Stimulated activated naive CD8-positive, alpha-beta T cell treated with anti-CD3 and anti-CD28 coated beads, Interleukin-15, Interleukin-2, amounts not matched to agents 100 ng/mL and 50 ng/mL, for 24 hours (primary cell): ENCODE measurements around the gene SLC25A17.
"Not testable (repeated sequence)": the region's sequence is repeated elsewhere in the genome, so short reads cannot be mapped to it uniquely, and the experiment has no call there.

ENCODE experiments used
- H3K27ac Mint-ChIP-seq: one replicate; pipeline ENCODE4 v1.8.0; 2021; ENCODE audit warnings: mild to moderate bottlenecking, mixed read lengths
- H3K27me3 Mint-ChIP-seq: one replicate; pipeline ENCODE4 v1.8.0; 2021; ENCODE audit warnings: mixed read lengths
- H3K36me3 Mint-ChIP-seq: one replicate; pipeline ENCODE4 v1.8.0; 2021; ENCODE audit warnings: low read depth, mixed read lengths
- H3K4me1 Mint-ChIP-seq: one replicate; pipeline ENCODE4 v1.8.0; 2021; ENCODE audit warnings: low read depth, mixed read lengths
- H3K4me3 Mint-ChIP-seq: one replicate; pipeline ENCODE4 v1.8.0; 2021; ENCODE audit warnings: mild to moderate bottlenecking, mixed read lengths
- H3K9me3 Mint-ChIP-seq: one replicate; pipeline ENCODE4 v1.8.0; 2021; ENCODE audit warnings: mixed read lengths

The SLC25A17 gene

DNA sequence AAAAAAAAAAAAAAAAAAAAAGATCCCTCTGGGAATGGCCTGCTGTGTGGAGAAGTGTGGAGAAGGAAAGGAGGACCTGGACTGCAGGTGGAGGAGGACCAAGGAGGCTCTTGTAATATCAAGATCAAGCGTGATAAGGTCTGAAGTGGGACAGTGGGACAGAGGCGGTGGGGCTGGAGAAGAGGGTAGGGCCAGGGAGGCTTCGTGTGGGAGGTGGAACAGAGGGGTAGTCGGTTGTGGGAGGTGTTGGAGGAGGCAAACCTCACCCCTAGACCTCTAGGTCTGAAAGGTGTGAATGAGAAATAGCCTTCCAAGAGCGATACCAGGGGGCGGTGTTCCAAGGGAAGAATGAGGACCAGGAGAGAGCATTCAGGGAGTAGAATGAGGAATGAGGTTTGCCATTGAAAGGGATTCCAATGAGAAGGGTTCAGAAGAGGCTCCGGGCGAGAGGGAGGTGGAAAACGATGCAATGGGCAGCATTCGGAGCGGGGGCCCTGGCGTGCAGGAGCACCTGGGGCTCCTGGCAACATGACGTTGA lies 95.7 kb downstream of the SLC25A17 start:
- H3K36me3 Mint-ChIP-seq, result no peaks in the 10 kb centered on the region
- H3K27ac Mint-ChIP-seq, result no peak overlapping the region
- H3K4me1 Mint-ChIP-seq, result peaks cover 26% of the 10 kb centered on the region
- H3K9me3 Mint-ChIP-seq, result no peaks in the 10 kb centered on the region
- H3K27me3 Mint-ChIP-seq, result no peaks in the 10 kb centered on the region
- H3K4me3 Mint-ChIP-seq, result no peak overlapping the region

DNA sequence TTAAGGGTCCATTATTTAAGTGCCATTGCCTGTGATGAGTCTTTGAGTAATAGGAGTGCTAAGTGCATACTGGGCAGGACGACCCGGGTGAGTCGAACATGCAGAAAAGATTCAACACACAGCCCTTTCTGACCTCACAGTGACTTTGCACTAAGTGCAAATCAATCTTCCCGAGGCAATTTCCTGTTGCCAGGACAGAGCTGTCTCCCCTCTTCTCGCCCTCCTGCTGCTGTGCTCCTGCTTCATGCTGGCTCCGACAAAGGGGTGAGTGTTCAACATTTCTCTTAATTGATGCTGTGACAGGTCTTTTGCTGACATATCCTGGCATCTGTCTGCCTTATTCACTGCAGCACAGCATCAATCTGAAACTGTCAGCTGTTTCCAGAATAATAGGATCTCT lies 97.9 kb downstream of the SLC25A17 start:
- no peak overlapping the region for H3K27ac Mint-ChIP-seq

DNA sequence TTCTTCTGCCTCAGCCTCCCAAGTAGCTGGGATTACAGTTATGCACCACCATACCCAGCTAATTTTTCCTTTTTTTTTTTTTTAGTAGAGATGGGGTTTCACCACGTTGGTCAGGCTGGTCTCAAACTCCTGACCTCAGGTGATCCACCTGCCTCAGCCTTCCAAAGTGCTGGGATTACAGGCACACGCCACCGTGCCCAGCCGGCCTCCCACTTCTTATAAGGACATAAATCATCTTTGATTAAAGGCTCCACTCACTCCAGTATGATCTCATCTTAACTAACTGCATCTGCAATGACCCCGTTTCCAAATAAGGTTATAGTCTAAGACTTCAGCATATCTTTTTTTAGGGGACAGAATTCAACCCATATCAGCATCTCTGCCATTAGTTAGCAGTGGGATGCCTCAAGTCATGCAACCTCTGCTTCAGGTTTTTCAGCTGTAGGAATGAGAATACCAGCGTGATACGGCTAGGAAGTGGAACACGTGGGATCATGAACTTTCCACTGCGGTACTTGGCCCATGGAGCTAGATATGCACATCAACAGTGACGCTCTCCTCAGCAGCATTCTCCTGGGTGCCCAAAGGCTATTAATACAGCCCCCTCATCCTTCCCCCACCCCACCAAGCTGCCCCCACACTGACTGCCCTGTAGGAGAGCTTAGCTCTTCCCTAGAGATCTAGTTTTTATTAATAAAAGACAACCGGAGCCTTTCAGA lies 98.4 kb downstream of the SLC25A17 start:
- H3K27ac Mint-ChIP-seq, result no peak overlapping the region
- no peaks in the 10 kb centered on the region for H3K36me3 Mint-ChIP-seq

More for the DNA sequence above, 97.9 kb downstream of the SLC25A17 start:
- no peaks in the 10 kb centered on the region for H3K36me3 Mint-ChIP-seq
- no peaks in the 10 kb centered on the region for H3K9me3 Mint-ChIP-seq
- peaks cover 10% of the 10 kb centered on the region for H3K4me1 Mint-ChIP-seq
- H3K27me3 Mint-ChIP-seq, result no peaks in the 10 kb centered on the region
- H3K4me3 Mint-ChIP-seq, result no peak overlapping the region

DNA sequence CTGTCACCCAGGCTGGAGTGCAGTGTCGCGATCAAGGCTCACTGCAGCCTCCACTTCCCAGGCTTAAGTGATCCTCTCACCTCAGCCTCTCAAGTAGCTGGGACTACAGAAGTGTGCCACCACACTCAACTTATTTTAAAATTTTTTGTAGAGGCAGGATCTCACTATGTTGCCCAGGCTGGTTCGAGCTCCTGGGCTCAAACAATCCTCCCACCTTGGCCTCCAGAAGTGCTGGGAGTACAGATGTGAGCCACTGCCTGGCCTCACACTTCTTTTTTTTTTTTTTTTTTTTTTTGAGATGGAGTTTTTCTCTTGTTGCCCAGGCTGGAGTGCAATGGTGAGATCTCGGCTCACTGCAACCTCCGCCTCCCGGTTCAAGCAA lies 99.0 kb downstream of the SLC25A17 start:
- not testable (repeated sequence) for H3K27me3 Mint-ChIP-seq, H3K4me1 Mint-ChIP-seq, H3K36me3 Mint-ChIP-seq, H3K27ac Mint-ChIP-seq, H3K9me3 Mint-ChIP-seq, H3K4me3 Mint-ChIP-seq

More for the DNA sequence above, 98.4 kb downstream of the SLC25A17 start:
- H3K4me3 Mint-ChIP-seq, result no peak overlapping the region
- peaks cover 10% of the 10 kb centered on the region for H3K4me1 Mint-ChIP-seq
- no peaks in the 10 kb centered on the region for H3K27me3 Mint-ChIP-seq
- H3K9me3 Mint-ChIP-seq, result no peaks in the 10 kb centered on the region
